A549 (cell line): ENCODE measurements around the gene BIN1.

Source experiments
- BHLHE40 ChIP-seq: IDR thresholded peaks from 2 replicates; pipeline ENCODE4 v1.6.1; 2012; ENCODE audit warnings: low read depth, low read length, inconsistent platforms
- CBX8 ChIP-seq: fragments of 200-600 bp; sonication (generic); IDR thresholded peaks from 2 replicates; pipeline ENCODE4 v1.6.1; 2016
- CEBPB ChIP-seq, 2 experiments: fragments of >200 bp in 1 of 2; sonication (Bioruptor Twin) in 1 of 2; formaldehyde crosslinking in 1 of 2; IDR thresholded peaks; 2 replicates each; pipeline ENCODE4 v1.6.1; 2012 to 2016
- CTCF ChIP-seq: fragments of >200 bp; sonication (Bioruptor Twin); formaldehyde crosslinking; IDR thresholded peaks from 3 replicates; pipeline ENCODE4 v1.5.1; 2016
- EP300 ChIP-seq, 2 experiments: fragments of >200 bp; sonication (Bioruptor Twin); formaldehyde crosslinking; IDR thresholded peaks; 2 replicates in 1 of 2; 3 replicates in 1 of 2; pipeline ENCODE4 v1.6.1; 2016 to 2017
- JUN ChIP-seq, 2 experiments: fragments of >200 bp; sonication (Bioruptor Twin); formaldehyde crosslinking; IDR thresholded peaks; 2 replicates in 1 of 2; 3 replicates in 1 of 2; pipeline ENCODE4 v1.6.1; 2016 to 2017
- KDM1A ChIP-seq: fragments of 200-600 bp; sonication (generic); IDR thresholded peaks from 2 replicates; pipeline ENCODE4 v1.6.1; 2016; ENCODE audit warnings: low read depth, mild to moderate bottlenecking
- MAFK ChIP-seq: fragments of 450-650 bp; IDR thresholded peaks from 2 replicates; pipeline ENCODE4 v1.6.1; 2014; ENCODE audit not compliant: partially characterized antibody
- PHF8 ChIP-seq: fragments of 200-600 bp; sonication (generic); IDR thresholded peaks from 2 replicates; pipeline ENCODE4 v1.6.1; 2016; ENCODE audit warnings: low read depth, mild to moderate bottlenecking, antibody characterized with exemption, moderate library complexity, borderline replicate concordance
- POLR2A ChIP-seq: IDR thresholded peaks from 2 replicates; pipeline ENCODE4 v1.6.1; 2012; ENCODE audit warnings: mild to moderate bottlenecking, low read length
- SMC3 ChIP-seq: fragments of >200 bp; sonication (Bioruptor Twin); formaldehyde crosslinking; IDR thresholded peaks from 3 replicates; pipeline ENCODE4 v1.6.1; 2018; ENCODE audit warnings: inconsistent platforms
- TF ChIP-seq, protein P1 (sequence below): fragments of >200 bp; sonication (Bioruptor Twin); formaldehyde crosslinking; IDR thresholded peaks from 2 replicates; pipeline ENCODE4 v1.6.1; 2016
- TF ChIP-seq, protein P2 (sequence below): fragments of 200-600 bp; sonication (generic); IDR thresholded peaks from 2 replicates; pipeline ENCODE4 v1.6.1; 2016; ENCODE audit warnings: antibody characterized with exemption, mild to moderate bottlenecking, moderate library complexity

DNA sequence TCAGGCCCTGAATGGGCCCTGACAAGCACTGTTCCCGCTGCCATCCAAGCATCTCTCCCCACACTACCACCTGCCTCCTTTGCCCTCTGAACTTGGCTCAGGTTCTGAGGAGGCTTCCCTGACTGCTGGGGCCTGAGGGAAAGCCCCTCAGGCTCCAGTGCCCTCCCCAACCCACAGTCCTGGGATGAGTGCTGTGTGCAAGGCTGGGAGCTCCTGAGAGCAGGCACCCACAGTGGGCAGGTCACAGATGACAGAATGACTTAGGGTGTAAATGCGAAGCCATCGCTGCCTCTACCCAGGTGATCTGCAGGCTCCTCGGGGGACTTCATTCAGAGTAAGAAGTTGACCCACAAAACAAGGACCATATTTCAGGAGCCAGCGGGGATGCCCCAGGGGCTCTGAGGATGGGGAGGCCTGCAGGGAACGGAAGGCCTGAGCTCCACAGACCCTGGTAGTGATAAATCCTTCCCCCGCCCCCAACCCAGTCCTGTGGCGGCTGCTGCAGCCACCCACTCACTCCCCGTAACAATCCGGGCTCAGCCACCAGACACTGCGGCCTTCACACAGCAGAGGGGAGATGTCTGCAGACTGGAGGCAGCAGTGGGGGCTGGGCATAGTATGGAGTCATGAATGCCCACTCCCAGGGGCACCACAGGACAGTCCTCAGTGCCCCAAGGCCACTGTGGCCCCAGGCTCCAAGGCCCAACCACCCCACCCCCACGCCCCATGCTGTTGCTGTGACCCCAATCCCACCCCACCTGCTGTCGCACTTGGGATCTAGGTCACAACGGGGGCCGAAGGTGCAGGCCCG is 8.9 kb downstream of the BIN1 start:
- no peak for TF ChIP-seq PHF8
- no peak for TF ChIP-seq MAFK
- TF ChIP-seq CTCF = no peak
- no peak for TF ChIP-seq SMC3
- TF ChIP-seq EP300 (IDR thresholded peaks at IDR 0.05) = no peak
- TF ChIP-seq JUN (IDR thresholded peaks at IDR 0.05) = no peak
- TF ChIP-seq, protein P1, sequence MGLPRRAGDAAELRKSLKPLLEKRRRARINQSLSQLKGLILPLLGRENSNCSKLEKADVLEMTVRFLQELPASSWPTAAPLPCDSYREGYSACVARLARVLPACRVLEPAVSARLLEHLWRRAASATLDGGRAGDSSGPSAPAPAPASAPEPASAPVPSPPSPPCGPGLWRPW = no peak
- TF ChIP-seq POLR2A = no peak
- TF ChIP-seq CBX8 = no peak
- no peak for TF ChIP-seq BHLHE40
- TF ChIP-seq, protein P2, sequence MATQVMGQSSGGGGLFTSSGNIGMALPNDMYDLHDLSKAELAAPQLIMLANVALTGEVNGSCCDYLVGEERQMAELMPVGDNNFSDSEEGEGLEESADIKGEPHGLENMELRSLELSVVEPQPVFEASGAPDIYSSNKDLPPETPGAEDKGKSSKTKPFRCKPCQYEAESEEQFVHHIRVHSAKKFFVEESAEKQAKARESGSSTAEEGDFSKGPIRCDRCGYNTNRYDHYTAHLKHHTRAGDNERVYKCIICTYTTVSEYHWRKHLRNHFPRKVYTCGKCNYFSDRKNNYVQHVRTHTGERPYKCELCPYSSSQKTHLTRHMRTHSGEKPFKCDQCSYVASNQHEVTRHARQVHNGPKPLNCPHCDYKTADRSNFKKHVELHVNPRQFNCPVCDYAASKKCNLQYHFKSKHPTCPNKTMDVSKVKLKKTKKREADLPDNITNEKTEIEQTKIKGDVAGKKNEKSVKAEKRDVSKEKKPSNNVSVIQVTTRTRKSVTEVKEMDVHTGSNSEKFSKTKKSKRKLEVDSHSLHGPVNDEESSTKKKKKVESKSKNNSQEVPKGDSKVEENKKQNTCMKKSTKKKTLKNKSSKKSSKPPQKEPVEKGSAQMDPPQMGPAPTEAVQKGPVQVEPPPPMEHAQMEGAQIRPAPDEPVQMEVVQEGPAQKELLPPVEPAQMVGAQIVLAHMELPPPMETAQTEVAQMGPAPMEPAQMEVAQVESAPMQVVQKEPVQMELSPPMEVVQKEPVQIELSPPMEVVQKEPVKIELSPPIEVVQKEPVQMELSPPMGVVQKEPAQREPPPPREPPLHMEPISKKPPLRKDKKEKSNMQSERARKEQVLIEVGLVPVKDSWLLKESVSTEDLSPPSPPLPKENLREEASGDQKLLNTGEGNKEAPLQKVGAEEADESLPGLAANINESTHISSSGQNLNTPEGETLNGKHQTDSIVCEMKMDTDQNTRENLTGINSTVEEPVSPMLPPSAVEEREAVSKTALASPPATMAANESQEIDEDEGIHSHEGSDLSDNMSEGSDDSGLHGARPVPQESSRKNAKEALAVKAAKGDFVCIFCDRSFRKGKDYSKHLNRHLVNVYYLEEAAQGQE = no peak
- TF ChIP-seq CEBPB (IDR thresholded peaks at IDR 0.05) = no peak
- no peak for TF ChIP-seq KDM1A
